Keratinocyte (primary cell): ENCODE data around the gene C15orf61.

ENCODE experiments used
- CTCF ChIP-seq, 3 experiments: IDR thresholded peaks in 1 of 3; conservative IDR thresholded peaks in 1 of 3; optimal IDR thresholded peaks in 1 of 3; 2 replicates in 2 of 3; 3 replicates in 1 of 3; pipeline versions ENCODE3 to v1.5.1; 2011; ENCODE audit warnings: low read length in 3 of 3, mild to moderate bottlenecking in 3 of 3, moderate library complexity in 2 of 3, control low read depth in 1 of 3, inconsistent platforms in 1 of 3; ENCODE audit not compliant: insufficient read depth in 2 of 3; ENCODE audit errors: extremely low read depth in 1 of 3
- EZH2 ChIP-seq: IDR thresholded peaks from one replicate; pipeline ENCODE4 v1.6.1; 2012; ENCODE audit warnings: inconsistent platforms, mild to moderate bottlenecking, low read length, moderate library complexity

GRCh38 chr15:67504056-67504455 lies 16.9 kb upstream of the C15orf61 start:
- TF ChIP-seq CTCF (optimal IDR thresholded peaks at IDR 0.05 in 1 of 3, IDR thresholded peaks at IDR 0.05 in 1 of 3, conservative IDR thresholded peaks at IDR 0.05 in 1 of 3; ENCODE audit: extremely low read depth in 1 of 3, insufficient read depth in 2 of 3, low read length in 3 of 3) (no peak), EZH2 (no peak)
